ENCODE results near the gene ADGRL1.
A peak's percentile ranks its signal among the peaks of the same experiment; 100 is the strongest.
"Not testable (repeated sequence)": the region's sequence is repeated elsewhere in the genome, so short reads cannot be mapped to it uniquely, and the experiment has no call there.

The ADGRL1 gene

GRCh38 chr19:14214580-14214979 lies 8.6 kb upstream of the ADGRL1 start:
- in situ Hi-C loops (cut with HindIII; ENCODE audit: low sequenced_read_pairs), result no loop called here
- no peak for TF ChIP-seq CTCF (IDR thresholded peaks at IDR 0.05; ENCODE audit: low read depth, low read length)

GRCh38 chr19:14210182-14210581 lies 4.2 kb upstream of the ADGRL1 start:
- H3K4me3 ChIP-seq (ENCODE audit: low read depth, low read length); in situ Hi-C loops (cut with HindIII; ENCODE audit: low sequenced_read_pairs); DNase-seq (ENCODE audit: low read depth, low spot score): not testable (repeated sequence)

More at GRCh38 chr19:14214580-14214979, 8.6 kb upstream of the ADGRL1 start:
- H3K4me3 ChIP-seq (ENCODE audit: low read depth, low read length), result no peak overlapping the region
- no peak for DNase-seq (ENCODE audit: low read depth, low spot score)

GRCh38 chr19:14209401-14209800 lies 3.4 kb upstream of the ADGRL1 start:
- in situ Hi-C loops (cut with HindIII; ENCODE audit: low sequenced_read_pairs); DNase-seq (ENCODE audit: low read depth, low spot score); H3K4me3 ChIP-seq (ENCODE audit: low read depth, low read length): not testable (repeated sequence)

- in situ Hi-C loops (cut with HindIII; ENCODE audit: low sequenced_read_pairs); H3K4me3 ChIP-seq (ENCODE audit: low read depth, low read length); DNase-seq (ENCODE audit: low read depth, low spot score): not testable (repeated sequence)
These were observed 2.5 kb upstream of the ADGRL1 start for GRCh38 chr19:14208496-14208895.

GRCh38 chr19:14207796-14208195 lies 1.8 kb upstream of the ADGRL1 start:
- DNase-seq (ENCODE audit: low read depth, low spot score), result peak; percentile 15
- in situ Hi-C loops (cut with HindIII; ENCODE audit: low sequenced_read_pairs), result not testable (repeated sequence)
- peak overlapping the region; percentile 13 for H3K4me3 ChIP-seq (ENCODE audit: low read depth, low read length)

GRCh38 chr19:14206737-14207726 lies 1.1 kb upstream of the ADGRL1 start:
- DNase-seq (ENCODE audit: low read depth, low spot score), result peak; percentile 95
- in situ Hi-C loops (cut with HindIII; ENCODE audit: low sequenced_read_pairs), result not testable (repeated sequence)
- peak overlapping the region; percentile 44 for H3K4me3 ChIP-seq (ENCODE audit: low read depth, low read length)

- in situ Hi-C loops (cut with HindIII; ENCODE audit: low sequenced_read_pairs); H3K4me3 ChIP-seq (ENCODE audit: low read depth, low read length): not testable (repeated sequence)
These were observed 339 bp upstream of the ADGRL1 start for GRCh38 chr19:14206308-14206707.

GRCh38 chr19:14204676-14205451 lies 1.1 kb downstream of the ADGRL1 start:
- H3K4me3 ChIP-seq (ENCODE audit: low read depth, low read length); in situ Hi-C loops (cut with HindIII; ENCODE audit: low sequenced_read_pairs); DNase-seq (ENCODE audit: low read depth, low spot score): not testable (repeated sequence)

More at GRCh38 chr19:14206308-14206707, 339 bp upstream of the ADGRL1 start:
- not testable (repeated sequence) for DNase-seq (ENCODE audit: low read depth, low spot score)

- not testable (repeated sequence) for DNase-seq (ENCODE audit: low read depth, low spot score)
These were observed 1.8 kb downstream of the ADGRL1 start for GRCh38 chr19:14204219-14204618.

GRCh38 chr19:14203788-14204187 lies 2.2 kb downstream of the ADGRL1 start:
- in situ Hi-C loops (cut with HindIII; ENCODE audit: low sequenced_read_pairs), result not testable (repeated sequence)

More at GRCh38 chr19:14204219-14204618, 1.8 kb downstream of the ADGRL1 start:
- H3K4me3 ChIP-seq (ENCODE audit: low read depth, low read length); in situ Hi-C loops (cut with HindIII; ENCODE audit: low sequenced_read_pairs): not testable (repeated sequence)

GRCh38 chr19:14203177-14203576 lies 2.8 kb downstream of the ADGRL1 start:
- TF ChIP-seq CTCF (IDR thresholded peaks at IDR 0.05; ENCODE audit: low read depth, low read length), result no peak
- in situ Hi-C loops (cut with HindIII; ENCODE audit: low sequenced_read_pairs), result no loop called here
- no peak overlapping the region for H3K4me3 ChIP-seq (ENCODE audit: low read depth, low read length)
- no peak for DNase-seq (ENCODE audit: low read depth, low spot score)

More at GRCh38 chr19:14203788-14204187, 2.2 kb downstream of the ADGRL1 start:
- not testable (repeated sequence) for H3K4me3 ChIP-seq (ENCODE audit: low read depth, low read length); DNase-seq (ENCODE audit: low read depth, low spot score)

- DNase-seq (ENCODE audit: low read depth, low spot score); H3K4me3 ChIP-seq (ENCODE audit: low read depth, low read length); in situ Hi-C loops (cut with HindIII; ENCODE audit: low sequenced_read_pairs): not testable (repeated sequence)
These were observed 4.5 kb downstream of the ADGRL1 start for GRCh38 chr19:14201481-14201880.
